ENCODE results near the gene BAIAP2L1. TPM values are rescaled to one million over a fixed set of nuclear protein-coding genes. Genes with fewer than 3 reads are reported as not detected.

Gene BAIAP2L1
- total RNA-seq, 2 donors from 2014 or later: 30.5 to 38.4 TPM

DNA sequence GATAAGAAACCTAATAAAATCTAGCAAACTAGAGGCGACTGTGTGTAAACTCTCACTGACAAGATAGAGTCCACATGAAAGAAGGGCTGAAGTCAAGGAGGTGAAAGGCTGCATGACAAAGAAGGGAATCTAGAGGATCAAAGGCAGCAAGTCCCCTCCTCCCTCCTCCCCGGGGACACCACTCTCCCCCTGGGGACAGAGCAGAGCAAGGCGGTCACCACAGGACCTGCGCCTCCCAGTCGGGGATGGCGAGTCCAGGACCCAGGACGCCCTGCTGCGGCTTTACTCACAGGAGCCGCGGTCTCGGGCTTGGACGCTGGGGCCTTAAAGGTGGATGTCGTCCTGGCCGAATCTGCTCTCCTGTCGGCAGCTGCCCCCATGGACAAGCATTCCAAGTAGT, 97.0 kb downstream of the BAIAP2L1 start:
- H3K4me3 Mint-ChIP-seq: no peak overlapping the region
- peaks cover 17% of the 10 kb centered on the region for H3K4me1 ChIP-seq (ENCODE audit: control insufficient read depth, insufficient read depth, low read length)
- H3K27ac Mint-ChIP-seq: peak overlapping the region; percentile 40

DNA sequence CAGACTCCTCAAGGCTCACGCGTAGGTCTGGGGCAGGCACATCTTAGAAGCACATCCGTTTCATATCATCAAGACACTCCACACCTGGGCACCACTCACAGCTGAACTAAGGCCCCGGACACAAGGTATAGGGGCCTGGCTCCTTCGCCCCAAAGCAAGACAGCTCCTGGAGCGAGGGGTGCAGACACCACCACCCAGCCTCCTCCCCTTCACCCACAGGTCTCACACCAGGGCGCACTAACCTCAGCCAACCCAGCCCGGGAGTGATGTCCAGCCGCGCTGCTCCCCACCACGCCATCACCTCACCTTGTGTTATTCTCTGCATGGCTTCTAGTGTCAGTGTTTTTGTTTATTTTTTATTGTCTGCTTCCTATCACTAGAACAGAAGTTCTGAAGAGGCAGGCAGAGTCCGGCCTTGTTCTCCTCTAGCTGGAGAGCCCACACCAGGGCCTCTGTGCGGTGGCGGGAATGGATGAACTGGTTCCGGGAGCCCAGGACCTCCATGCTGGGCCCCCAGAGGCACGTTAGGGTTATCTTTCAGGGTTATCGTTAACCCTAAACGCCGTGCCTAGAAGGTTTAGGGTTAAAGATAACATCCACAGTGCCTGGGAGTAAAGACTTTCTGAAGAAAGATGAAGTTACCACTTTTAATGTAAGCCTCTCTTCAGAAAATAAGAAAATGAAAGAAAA, 97.6 kb downstream of the BAIAP2L1 start:
- no peak overlapping the region for H3K4me3 Mint-ChIP-seq

More for the DNA sequence above, 97.0 kb downstream of the BAIAP2L1 start:
- Histone ChIP-seq H3K27ac (ENCODE audit: low read depth, low read length) (no peak overlapping the region), H3K9ac (ENCODE audit: extremely low read depth, low read length, poor library complexity, severe bottlenecking) (no peak overlapping the region), H3K9me3 (ENCODE audit: control insufficient read depth, low read length) (no peaks in the 10 kb centered on the region), H3K27me3 (ENCODE audit: control insufficient read depth, insufficient read depth, low read length, poor library complexity, severe bottlenecking) (no peaks in the 10 kb centered on the region), H3K4me3 (ENCODE audit: low read length) (no peak overlapping the region), H3K36me3 (ENCODE audit: control insufficient read depth, insufficient read depth, low read length) (peaks cover 12% of the 10 kb centered on the region)
- 41 to 56% methylated on average over 10 to 15 of the region's 15 CpGs for WGBS, 2 experiments (ENCODE audit: insufficient coverage in 1 of 2, insufficient read length in 1 of 2)
- no peak for DNase-seq
- peaks cover 38% of the 10 kb centered on the region for H3K4me1 Mint-ChIP-seq
- TF ChIP-seq, protein P1, sequence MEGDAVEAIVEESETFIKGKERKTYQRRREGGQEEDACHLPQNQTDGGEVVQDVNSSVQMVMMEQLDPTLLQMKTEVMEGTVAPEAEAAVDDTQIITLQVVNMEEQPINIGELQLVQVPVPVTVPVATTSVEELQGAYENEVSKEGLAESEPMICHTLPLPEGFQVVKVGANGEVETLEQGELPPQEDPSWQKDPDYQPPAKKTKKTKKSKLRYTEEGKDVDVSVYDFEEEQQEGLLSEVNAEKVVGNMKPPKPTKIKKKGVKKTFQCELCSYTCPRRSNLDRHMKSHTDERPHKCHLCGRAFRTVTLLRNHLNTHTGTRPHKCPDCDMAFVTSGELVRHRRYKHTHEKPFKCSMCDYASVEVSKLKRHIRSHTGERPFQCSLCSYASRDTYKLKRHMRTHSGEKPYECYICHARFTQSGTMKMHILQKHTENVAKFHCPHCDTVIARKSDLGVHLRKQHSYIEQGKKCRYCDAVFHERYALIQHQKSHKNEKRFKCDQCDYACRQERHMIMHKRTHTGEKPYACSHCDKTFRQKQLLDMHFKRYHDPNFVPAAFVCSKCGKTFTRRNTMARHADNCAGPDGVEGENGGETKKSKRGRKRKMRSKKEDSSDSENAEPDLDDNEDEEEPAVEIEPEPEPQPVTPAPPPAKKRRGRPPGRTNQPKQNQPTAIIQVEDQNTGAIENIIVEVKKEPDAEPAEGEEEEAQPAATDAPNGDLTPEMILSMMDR (conservative IDR thresholded peaks at IDR 0.05): no peak
- no peaks in the 10 kb centered on the region for H3K27me3 Mint-ChIP-seq (ENCODE audit: insufficient read depth)
- H3K9me3 Mint-ChIP-seq: no peaks in the 10 kb centered on the region
- H3K36me3 Mint-ChIP-seq (ENCODE audit: low read depth): peaks cover 63% of the 10 kb centered on the region

DNA sequence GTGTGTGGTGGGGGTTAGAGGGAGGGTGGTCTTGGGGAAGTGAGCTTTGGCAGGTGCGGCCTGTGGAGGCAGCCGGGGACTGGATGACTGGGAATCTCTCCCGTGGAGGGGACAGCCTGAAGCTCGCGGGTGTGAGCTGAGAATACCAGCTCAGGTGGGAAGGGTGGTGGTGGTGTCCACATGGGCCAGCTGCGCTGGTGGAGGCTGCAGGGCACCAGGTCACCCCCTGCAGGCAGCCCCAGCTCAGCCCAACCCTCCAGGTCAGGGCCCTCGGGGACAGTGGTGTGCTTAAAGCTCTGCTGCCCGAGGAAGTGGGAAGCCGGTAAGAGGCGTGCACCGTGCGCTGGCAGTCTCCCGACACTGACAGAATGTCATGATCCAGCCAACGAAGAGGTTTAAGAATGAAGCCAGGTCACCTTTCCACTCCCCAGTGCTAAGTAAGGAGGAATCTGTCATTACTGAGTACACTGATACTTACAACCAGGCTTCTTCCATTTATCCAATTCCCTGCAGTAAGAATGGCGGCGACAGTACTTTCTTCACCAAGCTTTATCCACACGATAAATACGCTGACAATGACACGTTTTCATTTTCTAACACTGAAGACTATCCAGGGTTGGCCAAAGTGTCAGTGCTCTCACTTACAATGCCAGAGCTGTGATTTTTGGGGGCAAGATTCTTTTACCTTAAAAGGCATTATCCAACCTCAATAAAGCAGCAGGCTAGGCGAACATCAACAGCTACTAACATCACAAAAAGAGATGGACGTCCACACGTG, 99.0 kb downstream of the BAIAP2L1 start:
- 85 to 93% methylated on average over 10 to 22 of the region's 22 CpGs for WGBS, 2 experiments (ENCODE audit: insufficient coverage in 1 of 2, insufficient read length in 1 of 2)
- Mint-ChIP-seq H3K36me3 (ENCODE audit: low read depth) (peaks cover 46% of the 10 kb centered on the region), H3K4me3 (no peak overlapping the region), H3K27ac (no peak overlapping the region), H3K27me3 (ENCODE audit: insufficient read depth) (no peaks in the 10 kb centered on the region), H3K9me3 (no peaks in the 10 kb centered on the region), H3K4me1 (peaks cover 38% of the 10 kb centered on the region)
- Histone ChIP-seq H3K9me3 (ENCODE audit: control insufficient read depth, low read length) (no peaks in the 10 kb centered on the region), H3K27ac (ENCODE audit: low read depth, low read length) (no peak overlapping the region), H3K36me3 (ENCODE audit: control insufficient read depth, insufficient read depth, low read length) (peaks cover 12% of the 10 kb centered on the region), H3K4me1 (ENCODE audit: control insufficient read depth, insufficient read depth, low read length) (peaks cover 17% of the 10 kb centered on the region), H3K4me3 (ENCODE audit: low read length) (no peak overlapping the region), H3K9ac (ENCODE audit: extremely low read depth, low read length, poor library complexity, severe bottlenecking) (no peak overlapping the region), H3K27me3 (ENCODE audit: control insufficient read depth, insufficient read depth, low read length, poor library complexity, severe bottlenecking) (no peaks in the 10 kb centered on the region)
- DNase-seq: no peak
- TF ChIP-seq, protein P1 (conservative IDR thresholded peaks at IDR 0.05): no peak

More for the DNA sequence above, 97.6 kb downstream of the BAIAP2L1 start:
- Mint-ChIP-seq H3K4me1 (peaks cover 38% of the 10 kb centered on the region), H3K9me3 (no peaks in the 10 kb centered on the region), H3K36me3 (ENCODE audit: low read depth) (peaks cover 59% of the 10 kb centered on the region), H3K27ac (peak overlapping the region; percentile 40), H3K27me3 (ENCODE audit: insufficient read depth) (no peaks in the 10 kb centered on the region)
- TF ChIP-seq, protein P1 (conservative IDR thresholded peaks at IDR 0.05): no peak
- DNase-seq: no peak
- Histone ChIP-seq H3K27me3 (ENCODE audit: control insufficient read depth, insufficient read depth, low read length, poor library complexity, severe bottlenecking) (no peaks in the 10 kb centered on the region), H3K4me1 (ENCODE audit: control insufficient read depth, insufficient read depth, low read length) (peaks cover 17% of the 10 kb centered on the region), H3K9me3 (ENCODE audit: control insufficient read depth, low read length) (no peaks in the 10 kb centered on the region), H3K27ac (ENCODE audit: low read depth, low read length) (no peak overlapping the region), H3K9ac (ENCODE audit: extremely low read depth, low read length, poor library complexity, severe bottlenecking) (no peak overlapping the region), H3K4me3 (ENCODE audit: low read length) (no peak overlapping the region), H3K36me3 (ENCODE audit: control insufficient read depth, insufficient read depth, low read length) (peaks cover 12% of the 10 kb centered on the region)
- whole genome bisulfite sequencing, 2 experiments (ENCODE audit: insufficient coverage in 1 of 2, insufficient read length in 1 of 2): 86 to 93% methylated on average over 17 to 19 of the region's 19 CpGs
